ENCODE data around the gene MAG.

Gene MAG

GRCh38 chr19:35269438-35270117 lies 22.4 kb upstream of the MAG start (continued):
- TF ChIP-seq KLF9 (tag by site-specific recombination; IDR thresholded peaks at IDR 0.05; ENCODE audit: low read depth) (peak; percentile 67), GLIS2 (tag by site-specific recombination; IDR thresholded peaks at IDR 0.05) (peak; percentile 95), ZXDB (tag by site-specific recombination; IDR thresholded peaks at IDR 0.05) (no peak), ZNF121 (tag by site-specific recombination; IDR thresholded peaks at IDR 0.05) (no peak), ZNF585B (tag by site-specific recombination; IDR thresholded peaks at IDR 0.05) (no peak; the same call in 1 of the 2 replicates), ZNF449 (tag by site-specific recombination; IDR thresholded peaks at IDR 0.05) (no peak), ZNF777 (tag by site-specific recombination; IDR thresholded peaks at IDR 0.05; ENCODE audit: borderline replicate concordance) (peak; percentile 75; the same call in 1 of the 2 replicates), ZBTB1 (tag by site-specific recombination; IDR thresholded peaks at IDR 0.05) (no peak), KLF8 (tag by site-specific recombination; IDR thresholded peaks at IDR 0.05) (peak; percentile 46; the same call in 1 of the 2 replicates), EGR2 (tag by site-specific recombination; IDR thresholded peaks at IDR 0.05; ENCODE audit: low read depth) (no peak), ZNF223 (tag by site-specific recombination; IDR thresholded peaks at IDR 0.05) (no peak), KLF1 (tag by site-specific recombination; IDR thresholded peaks at IDR 0.05) (peak; percentile 36; the same call in 1 of the 2 replicates), ZBTB20 (tag by site-specific recombination; IDR thresholded peaks at IDR 0.05) (peak; percentile 67), ZNF529 (tag by site-specific recombination; IDR thresholded peaks at IDR 0.05; ENCODE audit: insufficient replicate concordance) (no peak), TSHZ1 (tag by site-specific recombination; IDR thresholded peaks at IDR 0.05; ENCODE audit: borderline replicate concordance) (no peak), ZNF362 (tag by site-specific recombination; IDR thresholded peaks at IDR 0.05) (no peak), PRDM2 (tag by site-specific recombination; IDR thresholded peaks at IDR 0.05; ENCODE audit: borderline replicate concordance) (no peak; the same call in 1 of the 2 replicates), GLIS1 (tag by site-specific recombination; IDR thresholded peaks at IDR 0.05) (peak; percentile 71), ZFP37 (tag by site-specific recombination; IDR thresholded peaks at IDR 0.05) (0 out of 2 replicates have a peak, but pooled peaks have one; percentile 45)
- TF ChIP-seq, protein P1, sequence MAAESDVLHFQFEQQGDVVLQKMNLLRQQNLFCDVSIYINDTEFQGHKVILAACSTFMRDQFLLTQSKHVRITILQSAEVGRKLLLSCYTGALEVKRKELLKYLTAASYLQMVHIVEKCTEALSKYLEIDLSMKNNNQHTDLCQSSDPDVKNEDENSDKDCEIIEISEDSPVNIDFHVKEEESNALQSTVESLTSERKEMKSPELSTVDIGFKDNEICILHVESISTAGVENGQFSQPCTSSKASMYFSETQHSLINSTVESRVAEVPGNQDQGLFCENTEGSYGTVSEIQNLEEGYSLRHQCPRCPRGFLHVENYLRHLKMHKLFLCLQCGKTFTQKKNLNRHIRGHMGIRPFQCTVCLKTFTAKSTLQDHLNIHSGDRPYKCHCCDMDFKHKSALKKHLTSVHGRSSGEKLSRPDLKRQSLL (tag by site-specific recombination; IDR thresholded peaks at IDR 0.05) = no peak
- TF ChIP-seq, protein P2, sequence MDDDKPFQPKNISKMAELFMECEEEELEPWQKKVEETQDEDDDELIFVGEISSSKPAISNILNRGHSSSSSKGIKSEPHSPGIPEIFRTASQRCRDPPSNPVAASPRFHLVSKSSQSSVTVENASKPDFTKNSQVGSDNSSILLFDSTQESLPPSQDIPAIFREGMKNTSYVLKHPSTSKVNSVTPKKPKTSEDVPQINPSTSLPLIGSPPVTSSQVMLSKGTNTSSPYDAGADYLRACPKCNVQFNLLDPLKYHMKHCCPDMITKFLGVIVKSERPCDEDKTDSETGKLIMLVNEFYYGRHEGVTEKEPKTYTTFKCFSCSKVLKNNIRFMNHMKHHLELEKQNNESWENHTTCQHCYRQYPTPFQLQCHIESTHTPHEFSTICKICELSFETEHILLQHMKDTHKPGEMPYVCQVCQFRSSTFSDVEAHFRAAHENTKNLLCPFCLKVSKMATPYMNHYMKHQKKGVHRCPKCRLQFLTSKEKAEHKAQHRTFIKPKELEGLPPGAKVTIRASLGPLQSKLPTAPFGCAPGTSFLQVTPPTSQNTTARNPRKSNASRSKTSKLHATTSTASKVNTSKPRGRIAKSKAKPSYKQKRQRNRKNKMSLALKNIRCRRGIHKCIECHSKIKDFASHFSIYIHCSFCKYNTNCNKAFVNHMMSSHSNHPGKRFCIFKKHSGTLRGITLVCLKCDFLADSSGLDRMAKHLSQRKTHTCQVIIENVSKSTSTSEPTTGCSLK (tag by site-specific recombination; IDR thresholded peaks at IDR 0.05) = no peak
- TF ChIP-seq, protein P3, sequence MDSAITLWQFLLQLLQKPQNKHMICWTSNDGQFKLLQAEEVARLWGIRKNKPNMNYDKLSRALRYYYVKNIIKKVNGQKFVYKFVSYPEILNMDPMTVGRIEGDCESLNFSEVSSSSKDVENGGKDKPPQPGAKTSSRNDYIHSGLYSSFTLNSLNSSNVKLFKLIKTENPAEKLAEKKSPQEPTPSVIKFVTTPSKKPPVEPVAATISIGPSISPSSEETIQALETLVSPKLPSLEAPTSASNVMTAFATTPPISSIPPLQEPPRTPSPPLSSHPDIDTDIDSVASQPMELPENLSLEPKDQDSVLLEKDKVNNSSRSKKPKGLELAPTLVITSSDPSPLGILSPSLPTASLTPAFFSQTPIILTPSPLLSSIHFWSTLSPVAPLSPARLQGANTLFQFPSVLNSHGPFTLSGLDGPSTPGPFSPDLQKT (IDR thresholded peaks at IDR 0.05; ENCODE audit: borderline replicate concordance, low read depth, low read length) = no peak
